ENCODE measurements around the gene ZNF649. TPM values are rescaled to one million over a fixed set of nuclear protein-coding genes. Genes with fewer than 3 reads are reported as not detected.

Gene ZNF649
- total RNA-seq, 1 donor = 5.4 TPM

GRCh38 chr19:51889934-51890333 lies 14.9 kb downstream of the ZNF649 start:
- H3K4me2 ChIP-seq (ENCODE audit: insufficient read depth, low read length) = no peak overlapping the region
- H3K36me3 ChIP-seq (ENCODE audit: insufficient read depth, low read length) = peaks cover 49% of the 10 kb centered on the region
- H3K27me3 ChIP-seq (ENCODE audit: insufficient read depth, low read length) = no peaks in the 10 kb centered on the region
- H3K79me2 ChIP-seq (ENCODE audit: insufficient read depth, low read length) = no peaks in the 10 kb centered on the region
- no peak overlapping the region for H2AFZ ChIP-seq (ENCODE audit: low read length)
- no peak overlapping the region for H3K4me3 ChIP-seq (ENCODE audit: insufficient read depth, low read length)
- no peak for DNase-seq (ENCODE audit: insufficient read length, low spot score, missing footprints)
- H4K20me1 ChIP-seq (ENCODE audit: insufficient read depth, low read length) = no peaks in the 10 kb centered on the region
- peaks cover 3% of the 10 kb centered on the region for H3K4me1 ChIP-seq (ENCODE audit: insufficient read depth, low read length)
- H3K9me3 ChIP-seq (ENCODE audit: low read depth, low read length) = peaks cover 27% of the 10 kb centered on the region
- H3K27ac ChIP-seq (ENCODE audit: low read depth, low read length) = no peak overlapping the region
- TF ChIP-seq, protein P1, sequence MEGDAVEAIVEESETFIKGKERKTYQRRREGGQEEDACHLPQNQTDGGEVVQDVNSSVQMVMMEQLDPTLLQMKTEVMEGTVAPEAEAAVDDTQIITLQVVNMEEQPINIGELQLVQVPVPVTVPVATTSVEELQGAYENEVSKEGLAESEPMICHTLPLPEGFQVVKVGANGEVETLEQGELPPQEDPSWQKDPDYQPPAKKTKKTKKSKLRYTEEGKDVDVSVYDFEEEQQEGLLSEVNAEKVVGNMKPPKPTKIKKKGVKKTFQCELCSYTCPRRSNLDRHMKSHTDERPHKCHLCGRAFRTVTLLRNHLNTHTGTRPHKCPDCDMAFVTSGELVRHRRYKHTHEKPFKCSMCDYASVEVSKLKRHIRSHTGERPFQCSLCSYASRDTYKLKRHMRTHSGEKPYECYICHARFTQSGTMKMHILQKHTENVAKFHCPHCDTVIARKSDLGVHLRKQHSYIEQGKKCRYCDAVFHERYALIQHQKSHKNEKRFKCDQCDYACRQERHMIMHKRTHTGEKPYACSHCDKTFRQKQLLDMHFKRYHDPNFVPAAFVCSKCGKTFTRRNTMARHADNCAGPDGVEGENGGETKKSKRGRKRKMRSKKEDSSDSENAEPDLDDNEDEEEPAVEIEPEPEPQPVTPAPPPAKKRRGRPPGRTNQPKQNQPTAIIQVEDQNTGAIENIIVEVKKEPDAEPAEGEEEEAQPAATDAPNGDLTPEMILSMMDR (IDR thresholded peaks at IDR 0.05; ENCODE audit: extremely low read depth, low read depth, low read length) = no peak

DNA sequence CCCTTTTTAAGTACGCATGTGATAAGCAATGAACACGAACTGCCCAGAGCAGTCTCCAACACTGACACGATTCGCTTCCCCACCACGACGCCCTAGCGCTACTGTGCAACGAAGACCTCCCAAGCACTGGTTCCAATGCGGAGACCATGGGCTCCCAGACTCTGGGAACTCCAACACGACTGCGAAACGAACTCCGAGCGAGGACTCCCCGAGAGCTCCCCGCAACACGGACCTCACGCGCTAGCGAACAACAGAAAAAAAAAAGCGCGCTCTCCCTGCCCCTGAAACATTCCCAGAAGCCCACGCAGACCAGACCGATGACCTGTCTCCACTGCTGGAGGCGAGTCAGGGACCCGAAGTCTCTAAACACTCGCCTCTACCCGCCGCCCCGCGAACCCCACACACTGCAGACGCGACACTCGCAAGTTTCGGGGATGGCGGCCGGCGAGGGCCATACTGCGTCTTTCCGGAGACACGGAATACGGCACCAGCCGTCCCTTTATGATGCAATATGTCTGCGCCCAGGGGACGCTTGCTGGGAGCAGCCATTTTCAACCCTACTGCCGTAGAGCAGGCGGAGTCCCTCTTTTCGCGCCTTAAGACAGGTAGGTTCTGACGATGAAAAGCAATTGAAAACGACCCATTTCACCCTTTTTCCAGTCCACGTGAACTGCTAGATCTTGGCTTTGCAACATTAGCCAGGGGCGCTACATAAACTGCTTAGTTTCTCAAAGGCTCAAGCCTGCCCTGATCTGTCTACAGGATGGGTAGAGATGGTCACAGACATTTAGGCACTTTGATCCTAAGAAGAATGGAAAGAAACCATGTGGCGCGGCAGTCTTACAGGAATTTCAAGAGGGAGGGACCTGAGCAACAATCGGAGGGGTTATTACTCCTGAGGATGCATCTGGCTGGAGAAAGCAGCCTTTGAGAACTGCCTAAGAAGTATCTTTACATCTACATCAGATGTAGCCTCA lies 17.0 kb downstream of the ZNF649 start, which contains the start of gene ZNF577:
TSS of gene ZNF577 (minus strand) at position 430 of the 977 bp plus-strand sequence. CDS start 7,569 bp downstream, outside the sequence.
- Histone ChIP-seq H3K27ac (ENCODE audit: low read depth, low read length) (peak within 1 kb of the TSS; percentile 56), H2AFZ (ENCODE audit: low read length) (peak within 1 kb of the TSS; percentile 98), H3K36me3 (ENCODE audit: insufficient read depth, low read length) (peaks cover 28% of the 10 kb centered on the region), H3K27me3 (ENCODE audit: insufficient read depth, low read length) (no peaks in the 10 kb centered on the region), H3K9me3 (ENCODE audit: low read depth, low read length) (peaks cover 21% of the 10 kb centered on the region), H3K4me3 (ENCODE audit: insufficient read depth, low read length) (peak within 1 kb of the TSS; percentile 82), H3K4me1 (ENCODE audit: insufficient read depth, low read length) (peaks cover 3% of the 10 kb centered on the region), H3K79me2 (ENCODE audit: insufficient read depth, low read length) (no peaks in the 10 kb centered on the region), H4K20me1 (ENCODE audit: insufficient read depth, low read length) (no peaks in the 10 kb centered on the region), H3K4me2 (ENCODE audit: insufficient read depth, low read length) (peak within 1 kb of the TSS; percentile 92)
- peak; percentile 86 for DNase-seq (ENCODE audit: insufficient read length, low spot score, missing footprints)
- TF ChIP-seq, protein P1 (IDR thresholded peaks at IDR 0.05; ENCODE audit: extremely low read depth, low read depth, low read length) = no peak

DNA sequence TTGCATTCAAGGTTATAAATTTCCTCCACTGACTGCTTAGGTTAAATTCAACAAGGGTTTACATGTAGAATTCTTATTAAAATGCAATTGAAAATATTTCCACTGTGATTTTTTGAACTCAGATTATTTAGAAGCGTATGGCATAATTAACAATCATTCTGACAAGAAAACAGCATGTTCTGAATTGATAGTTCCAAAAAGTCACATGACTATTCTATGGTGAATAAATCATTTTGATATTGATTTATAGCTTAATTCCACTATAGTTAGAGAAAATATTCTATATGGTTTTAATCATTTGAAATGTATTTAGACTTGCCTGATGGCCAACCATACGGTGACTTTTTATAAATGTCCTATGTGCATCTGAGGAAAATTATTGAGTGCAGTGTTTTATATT lies 20.1 kb downstream of the ZNF649 start:
- Histone ChIP-seq H3K27me3 (ENCODE audit: insufficient read depth, low read length) (no peaks in the 10 kb centered on the region), H3K4me1 (ENCODE audit: insufficient read depth, low read length) (peaks cover 3% of the 10 kb centered on the region)

More for the DNA sequence above, 20.1 kb downstream of the ZNF649 start:
- Histone ChIP-seq H3K79me2 (ENCODE audit: insufficient read depth, low read length) (no peaks in the 10 kb centered on the region), H3K4me2 (ENCODE audit: insufficient read depth, low read length) (no peak overlapping the region), H4K20me1 (ENCODE audit: insufficient read depth, low read length) (no peaks in the 10 kb centered on the region), H3K27ac (ENCODE audit: low read depth, low read length) (no peak overlapping the region), H3K4me3 (ENCODE audit: insufficient read depth, low read length) (no peak overlapping the region), H3K36me3 (ENCODE audit: insufficient read depth, low read length) (peaks cover 2% of the 10 kb centered on the region), H2AFZ (ENCODE audit: low read length) (no peak overlapping the region), H3K9me3 (ENCODE audit: low read depth, low read length) (peaks cover 5% of the 10 kb centered on the region)
- TF ChIP-seq, protein P1 (IDR thresholded peaks at IDR 0.05; ENCODE audit: extremely low read depth, low read depth, low read length) = no peak
- DNase-seq (ENCODE audit: insufficient read length, low spot score, missing footprints) = no peak
